ENCODE data around the gene LEMD3.
A peak's percentile ranks its signal among the peaks of the same experiment; 100 is the strongest.

The LEMD3 gene

DNA sequence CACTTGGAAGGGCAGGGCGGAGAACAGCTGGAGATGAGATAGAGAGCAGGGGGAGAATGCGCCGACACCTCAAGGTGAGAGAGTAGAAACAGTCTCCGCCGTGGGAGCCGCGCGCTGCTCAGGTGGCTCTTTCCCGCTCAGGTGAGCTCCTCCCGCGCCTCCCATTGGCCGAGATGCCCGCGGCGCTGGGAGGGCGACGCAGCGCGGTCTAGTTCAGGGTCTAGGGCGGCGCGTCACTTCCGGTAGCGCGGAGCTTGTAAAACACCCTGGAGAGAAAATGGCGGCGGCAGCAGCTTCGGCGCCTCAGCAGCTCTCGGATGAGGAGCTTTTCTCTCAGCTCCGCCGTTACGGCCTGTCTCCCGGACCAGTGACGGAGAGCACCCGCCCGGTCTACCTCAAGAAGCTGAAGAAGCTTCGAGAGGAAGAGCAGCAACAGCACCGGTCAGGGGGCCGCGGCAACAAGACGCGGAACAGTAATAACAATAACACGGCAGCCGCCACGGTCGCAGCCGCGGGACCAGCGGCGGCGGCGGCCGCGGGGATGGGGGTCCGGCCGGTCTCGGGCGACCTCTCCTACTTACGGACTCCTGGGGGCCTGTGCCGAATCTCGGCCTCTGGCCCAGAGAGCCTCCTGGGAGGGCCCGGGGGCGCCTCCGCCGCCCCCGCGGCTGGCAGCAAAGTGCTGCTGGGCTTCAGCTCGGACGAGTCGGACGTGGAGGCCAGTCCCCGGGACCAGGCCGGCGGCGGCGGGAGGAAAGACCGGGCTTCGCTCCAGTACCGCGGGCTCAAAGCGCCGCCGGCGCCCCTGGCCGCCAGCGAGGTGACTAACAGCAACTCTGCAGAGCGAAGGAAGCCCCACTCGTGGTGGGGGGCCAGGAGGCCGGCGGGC, at the start of gene LEMD3:
TSS of gene LEMD3 (plus strand) at position 264 of the 889 bp plus-strand sequence. CDS start at position 278, 14 bp downstream.
- Histone ChIP-seq H3K36me3 (peaks cover 5% of the 10 kb centered on the region), H3K27ac (peak within 1 kb of the TSS; percentile 95), H3K4me1 (peaks cover 36% of the 10 kb centered on the region), H4K20me1 (peaks cover 49% of the 10 kb centered on the region), H3K4me2 (peak within 1 kb of the TSS; percentile 87), H3K27me3 (no peaks in the 10 kb centered on the region), H3K9ac (peak within 1 kb of the TSS; percentile 95), H3K9me3 (no peaks in the 10 kb centered on the region), H3K4me3 (peak within 1 kb of the TSS; percentile 85)
- TF ChIP-seq Cebpa-rat (IDR thresholded peaks at IDR 0.05), result no peak

DNA sequence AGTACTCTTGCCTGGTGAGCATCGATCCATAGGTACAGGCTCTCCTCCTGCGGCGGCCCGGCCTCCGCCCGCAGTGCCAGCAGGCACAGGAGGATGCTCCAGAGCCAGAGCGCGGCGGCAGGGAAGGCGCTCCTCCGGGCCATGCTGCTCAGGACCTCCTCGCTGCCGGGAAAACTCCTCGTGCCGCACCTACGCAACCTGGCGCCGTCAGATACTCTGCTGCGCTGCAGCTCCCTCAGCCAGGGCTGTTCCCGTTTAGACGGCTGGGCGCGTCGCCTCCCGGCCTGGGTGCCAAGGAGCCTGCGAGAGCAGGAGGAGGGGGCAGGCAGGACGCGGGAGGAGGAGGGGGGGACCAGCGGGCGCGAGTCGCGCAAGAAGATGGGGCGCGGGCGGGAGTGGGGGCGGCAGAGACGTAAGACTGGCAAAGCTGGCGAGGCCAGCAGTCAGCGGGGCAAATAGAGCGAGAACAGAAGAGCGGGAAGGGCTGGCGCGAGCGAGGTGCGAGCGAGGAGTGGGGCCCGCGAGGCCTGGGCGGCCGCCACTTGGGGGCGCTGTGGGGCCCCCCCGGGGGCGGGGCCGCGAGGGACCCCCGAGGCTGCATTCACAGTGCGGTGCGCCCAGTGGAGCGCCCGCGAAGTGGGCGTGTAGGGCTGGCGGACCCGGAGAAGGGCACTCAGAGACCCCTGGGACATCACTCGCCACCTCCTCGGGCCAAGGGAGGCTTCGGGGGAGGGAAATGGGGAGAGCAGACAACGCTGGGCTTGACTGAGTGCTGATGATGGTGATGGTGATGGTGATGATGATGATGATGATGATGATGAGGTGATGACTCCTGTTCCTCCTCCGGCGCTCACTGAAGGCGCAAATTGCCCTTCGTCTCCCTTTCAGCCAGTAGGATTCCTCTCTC, 48.1 kb upstream of the LEMD3 start, which contains the start of gene WIF1:
TSS of gene WIF1 (minus strand) at position 257 of the 907 bp plus-strand sequence. CDS start at position 143, 114 bp downstream.
- no peak within 1 kb of the TSS for H3K4me2 ChIP-seq
- no peak within 1 kb of the TSS for H3K27ac ChIP-seq
- H3K4me1 ChIP-seq, result no peaks in the 10 kb centered on the region
- no peaks in the 10 kb centered on the region for H3K27me3 ChIP-seq
- H4K20me1 ChIP-seq, result no peaks in the 10 kb centered on the region
- peaks cover 15% of the 10 kb centered on the region for H3K9me3 ChIP-seq
- H3K9ac ChIP-seq, result no peak within 1 kb of the TSS
- H3K4me3 ChIP-seq, result no peak within 1 kb of the TSS
- H3K36me3 ChIP-seq, result no peaks in the 10 kb centered on the region
- no peak for TF ChIP-seq Cebpa-rat (IDR thresholded peaks at IDR 0.05)

DNA sequence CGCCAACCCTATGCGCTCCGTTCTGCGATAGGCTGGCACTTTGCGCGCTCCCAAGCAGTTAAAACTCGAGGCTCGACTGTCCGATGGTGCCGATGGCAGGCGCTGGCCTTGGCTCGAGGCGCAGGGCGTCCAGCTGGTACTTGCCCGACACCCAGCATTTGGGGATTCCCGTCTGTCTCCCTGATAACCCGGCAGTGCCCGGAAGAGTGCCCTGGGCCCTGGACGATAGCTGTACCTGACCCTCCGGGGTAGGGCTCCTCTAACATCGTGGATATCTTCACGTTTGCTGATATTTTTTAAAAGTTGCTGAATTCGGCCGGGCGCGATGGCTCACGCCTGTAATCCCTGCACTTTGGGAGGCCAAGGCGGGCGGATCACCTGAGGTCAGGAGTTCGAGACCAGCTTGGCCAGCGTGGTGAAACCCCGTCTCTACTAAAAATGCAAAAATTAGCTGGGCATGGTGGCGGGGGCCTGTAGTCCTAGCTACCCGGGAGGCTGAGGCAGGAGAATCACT, 47.4 kb upstream of the LEMD3 start:
- H4K20me1 ChIP-seq, result no peaks in the 10 kb centered on the region
- H3K9ac ChIP-seq, result no peak overlapping the region
- H3K27me3 ChIP-seq, result no peaks in the 10 kb centered on the region

GRCh38 chr12:65122703-65123102, 46.7 kb upstream of the LEMD3 start:
- no peak overlapping the region for H3K27ac ChIP-seq
- H3K36me3 ChIP-seq, result no peaks in the 10 kb centered on the region
- no peaks in the 10 kb centered on the region for H3K4me1 ChIP-seq
- H3K9me3 ChIP-seq, result peaks cover 15% of the 10 kb centered on the region
- H3K4me2 ChIP-seq, result no peak overlapping the region
- no peak for TF ChIP-seq Cebpa-rat (IDR thresholded peaks at IDR 0.05)
- no peak overlapping the region for H3K4me3 ChIP-seq
- H4K20me1 ChIP-seq, result no peaks in the 10 kb centered on the region
- H3K27me3 ChIP-seq, result no peaks in the 10 kb centered on the region
- H3K9ac ChIP-seq, result no peak overlapping the region

More for the DNA sequence above, 47.4 kb upstream of the LEMD3 start:
- Histone ChIP-seq H3K9me3 (peaks cover 15% of the 10 kb centered on the region), H3K4me3 (no peak overlapping the region), H3K4me1 (no peaks in the 10 kb centered on the region), H3K27ac (no peak overlapping the region), H3K36me3 (no peaks in the 10 kb centered on the region), H3K4me2 (no peak overlapping the region)
- no peak for TF ChIP-seq Cebpa-rat (IDR thresholded peaks at IDR 0.05)

DNA sequence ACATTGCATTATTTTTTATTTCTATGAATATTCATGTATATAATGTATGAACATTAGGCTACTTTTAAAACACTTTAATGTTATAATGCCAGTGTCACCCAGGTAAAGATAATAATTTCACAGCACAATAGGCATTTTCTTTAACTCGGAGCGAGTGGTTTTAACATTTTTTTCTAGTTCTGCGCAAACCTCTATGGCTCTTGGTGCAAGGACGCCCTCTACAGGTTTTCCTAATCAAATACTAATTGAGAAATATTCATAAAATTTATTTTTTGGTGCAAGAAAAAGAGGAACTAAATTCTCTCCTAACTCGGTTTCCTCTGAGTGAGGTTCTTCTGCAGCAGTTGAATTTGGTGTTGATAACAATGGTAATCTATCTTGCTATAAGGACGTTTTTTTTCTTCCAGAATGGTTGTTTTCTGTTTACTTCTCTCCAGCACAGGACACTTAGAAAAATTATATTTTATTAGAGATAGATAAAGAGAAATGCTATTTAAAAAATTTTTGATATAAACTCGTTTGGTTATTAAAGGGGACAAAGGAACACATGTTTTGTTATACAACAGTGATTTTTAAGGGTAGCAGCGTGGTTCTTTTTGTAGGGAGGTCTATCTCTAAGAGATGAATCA, 45.8 kb upstream of the LEMD3 start:
- Histone ChIP-seq H3K27ac (no peak overlapping the region), H3K36me3 (no peaks in the 10 kb centered on the region), H3K9me3 (peaks cover 15% of the 10 kb centered on the region), H3K4me1 (no peaks in the 10 kb centered on the region), H3K4me3 (no peak overlapping the region), H3K4me2 (no peak overlapping the region), H3K9ac (no peak overlapping the region), H4K20me1 (no peaks in the 10 kb centered on the region), H3K27me3 (no peaks in the 10 kb centered on the region)
- TF ChIP-seq Cebpa-rat (IDR thresholded peaks at IDR 0.05), result no peak

GRCh38 chr12:65125247-65125646, 44.1 kb upstream of the LEMD3 start:
- no peaks in the 10 kb centered on the region for H3K27me3 ChIP-seq
- TF ChIP-seq Cebpa-rat (IDR thresholded peaks at IDR 0.05), result no peak
- no peaks in the 10 kb centered on the region for H4K20me1 ChIP-seq
- no peak overlapping the region for H3K9ac ChIP-seq
- no peaks in the 10 kb centered on the region for H3K4me1 ChIP-seq
- H3K9me3 ChIP-seq, result peaks cover 15% of the 10 kb centered on the region
- no peak overlapping the region for H3K4me2 ChIP-seq
- no peak overlapping the region for H3K4me3 ChIP-seq
- no peaks in the 10 kb centered on the region for H3K36me3 ChIP-seq
- no peak overlapping the region for H3K27ac ChIP-seq

DNA sequence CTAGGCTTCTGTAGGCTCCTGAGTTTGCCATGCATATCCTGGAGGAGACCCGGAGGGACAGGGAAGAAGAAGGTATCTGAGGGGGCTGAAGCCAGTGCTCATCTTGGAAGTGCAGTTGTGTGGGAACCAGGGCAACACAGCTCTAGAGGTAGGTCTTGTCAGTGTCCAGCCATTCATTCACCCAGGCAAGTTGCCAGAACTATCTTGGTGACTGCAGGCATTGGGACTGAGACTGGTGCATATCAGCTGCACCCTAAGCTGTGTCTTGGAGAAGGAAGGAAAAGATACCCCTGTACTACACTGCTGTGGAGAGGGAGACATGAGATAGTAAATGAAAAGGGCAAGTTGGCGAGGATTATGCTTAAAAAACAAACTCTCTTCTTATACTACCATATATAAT, 43.4 kb upstream of the LEMD3 start:
- no peak overlapping the region for H3K27ac ChIP-seq
- H3K9ac ChIP-seq, result no peak overlapping the region
- peaks cover 13% of the 10 kb centered on the region for H3K9me3 ChIP-seq
- no peak overlapping the region for H3K4me3 ChIP-seq
- H3K36me3 ChIP-seq, result no peaks in the 10 kb centered on the region
- H3K27me3 ChIP-seq, result no peaks in the 10 kb centered on the region
- no peaks in the 10 kb centered on the region for H4K20me1 ChIP-seq
- no peak overlapping the region for H3K4me2 ChIP-seq
- no peaks in the 10 kb centered on the region for H3K4me1 ChIP-seq
- TF ChIP-seq Cebpa-rat (IDR thresholded peaks at IDR 0.05), result no peak

- H3K9me3 ChIP-seq, result peaks cover 8% of the 10 kb centered on the region
- no peak for TF ChIP-seq Cebpa-rat (IDR thresholded peaks at IDR 0.05)
These were observed 42.9 kb upstream of the LEMD3 start for GRCh38 chr12:65126482-65126881.

DNA sequence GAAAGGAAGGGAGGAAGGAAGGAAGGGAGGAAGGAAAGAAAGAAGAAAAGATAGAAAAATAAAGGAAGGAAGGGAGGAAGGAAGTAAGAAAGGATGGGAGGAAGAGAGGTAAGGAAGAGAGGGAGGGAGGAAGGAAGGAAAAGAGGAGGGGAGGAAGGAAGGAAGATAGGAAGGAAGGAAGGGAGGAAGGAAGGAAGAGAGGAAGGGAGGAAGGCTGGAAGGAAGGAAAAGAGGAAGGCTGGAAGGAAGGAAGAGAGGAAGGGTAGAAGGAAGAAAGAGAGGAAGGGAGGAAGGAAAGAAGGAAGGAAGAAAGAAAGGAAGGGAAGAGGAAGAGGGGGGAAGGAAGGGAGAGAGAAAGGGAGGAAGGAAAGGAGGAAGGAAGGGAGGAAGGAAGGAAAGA, 35.5 kb upstream of the LEMD3 start:
- Histone ChIP-seq H3K27me3 (no peaks in the 10 kb centered on the region), H3K4me3 (no peak overlapping the region), H3K4me1 (peaks cover 2% of the 10 kb centered on the region), H3K27ac (no peak overlapping the region), H3K9ac (no peak overlapping the region), H3K9me3 (peaks cover 19% of the 10 kb centered on the region), H3K4me2 (no peak overlapping the region), H3K36me3 (no peaks in the 10 kb centered on the region), H4K20me1 (no peaks in the 10 kb centered on the region)
- TF ChIP-seq Cebpa-rat (IDR thresholded peaks at IDR 0.05), result no peak

More at GRCh38 chr12:65126482-65126881, 42.9 kb upstream of the LEMD3 start:
- H4K20me1 ChIP-seq, result no peaks in the 10 kb centered on the region
- no peaks in the 10 kb centered on the region for H3K36me3 ChIP-seq
- H3K27me3 ChIP-seq, result no peaks in the 10 kb centered on the region
- H3K4me3 ChIP-seq, result no peak overlapping the region
- no peak overlapping the region for H3K4me2 ChIP-seq
- H3K4me1 ChIP-seq, result no peaks in the 10 kb centered on the region
- no peak overlapping the region for H3K9ac ChIP-seq
- no peak overlapping the region for H3K27ac ChIP-seq

Data from BLaER1 (cell line).